NK-92 (cell line): Measurements from ENCODE around the gene PAM.

Experiments
- DNase-seq: peaks from one replicate; lab custom pipeline; 2025; ENCODE audit not compliant: unreplicated experiment; lab: John Stamatoyannopoulos, UW

Gene PAM

GRCh38 chr5:102856389-102856777, 101.3 kb downstream of the PAM start:
- DNase-seq, result no peak

- DNase-seq, result no peak
Measured at GRCh38 chr5:102857076-102857818, 102.1 kb downstream of the PAM start.

- no peak for DNase-seq
Measured at GRCh38 chr5:102858221-102858620, 103.1 kb downstream of the PAM start.

GRCh38 chr5:102858808-102859207, 103.7 kb downstream of the PAM start:
- no peak for DNase-seq

- DNase-seq, result no peak
Measured at GRCh38 chr5:102860035-102860434, 104.9 kb downstream of the PAM start.

- DNase-seq, result no peak
Measured at GRCh38 chr5:102863058-102863457, 108.0 kb downstream of the PAM start.

GRCh38 chr5:102863764-102864560, 108.9 kb downstream of the PAM start:
- DNase-seq, result no peak

GRCh38 chr5:102865171-102865509, 110.0 kb downstream of the PAM start:
- DNase-seq, result no peak

GRCh38 chr5:102865510-102866236, 110.6 kb downstream of the PAM start:
- no peak for DNase-seq

GRCh38 chr5:102866237-102866600, 111.1 kb downstream of the PAM start:
- no peak for DNase-seq

- no peak for DNase-seq
Measured at GRCh38 chr5:102867992-102868662, 113.0 kb downstream of the PAM start.

GRCh38 chr5:102869230-102869629, 114.1 kb downstream of the PAM start:
- DNase-seq, result no peak

GRCh38 chr5:102873379-102873932, 118.4 kb downstream of the PAM start:
- no peak for DNase-seq

GRCh38 chr5:102874054-102874453, 118.9 kb downstream of the PAM start:
- DNase-seq, result no peak

GRCh38 chr5:102875721-102876123, 120.6 kb downstream of the PAM start:
- no peak for DNase-seq

- DNase-seq, result no peak
Measured at GRCh38 chr5:102876610-102877009, 121.5 kb downstream of the PAM start.

GRCh38 chr5:102879741-102880140, 124.6 kb downstream of the PAM start:
- no peak for DNase-seq

GRCh38 chr5:102886586-102886985, 131.5 kb downstream of the PAM start:
- no peak for DNase-seq

- DNase-seq, result no peak
Measured at GRCh38 chr5:102888483-102888882, 133.4 kb downstream of the PAM start.

- DNase-seq, result no peak
Measured at GRCh38 chr5:102889033-102889432, 133.9 kb downstream of the PAM start.

GRCh38 chr5:102890133-102890532, 135.0 kb downstream of the PAM start:
- DNase-seq, result no peak
